ENCODE measurements around the gene HGS.

The HGS gene

GRCh38 chr17:81706757-81707624 is 23.2 kb downstream of the HGS start:
- TF ChIP-seq, protein P1, sequence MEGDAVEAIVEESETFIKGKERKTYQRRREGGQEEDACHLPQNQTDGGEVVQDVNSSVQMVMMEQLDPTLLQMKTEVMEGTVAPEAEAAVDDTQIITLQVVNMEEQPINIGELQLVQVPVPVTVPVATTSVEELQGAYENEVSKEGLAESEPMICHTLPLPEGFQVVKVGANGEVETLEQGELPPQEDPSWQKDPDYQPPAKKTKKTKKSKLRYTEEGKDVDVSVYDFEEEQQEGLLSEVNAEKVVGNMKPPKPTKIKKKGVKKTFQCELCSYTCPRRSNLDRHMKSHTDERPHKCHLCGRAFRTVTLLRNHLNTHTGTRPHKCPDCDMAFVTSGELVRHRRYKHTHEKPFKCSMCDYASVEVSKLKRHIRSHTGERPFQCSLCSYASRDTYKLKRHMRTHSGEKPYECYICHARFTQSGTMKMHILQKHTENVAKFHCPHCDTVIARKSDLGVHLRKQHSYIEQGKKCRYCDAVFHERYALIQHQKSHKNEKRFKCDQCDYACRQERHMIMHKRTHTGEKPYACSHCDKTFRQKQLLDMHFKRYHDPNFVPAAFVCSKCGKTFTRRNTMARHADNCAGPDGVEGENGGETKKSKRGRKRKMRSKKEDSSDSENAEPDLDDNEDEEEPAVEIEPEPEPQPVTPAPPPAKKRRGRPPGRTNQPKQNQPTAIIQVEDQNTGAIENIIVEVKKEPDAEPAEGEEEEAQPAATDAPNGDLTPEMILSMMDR (IDR thresholded peaks at IDR 0.05; ENCODE audit: control insufficient read depth, insufficient read depth, low read depth, low read length, missing control alignments), result no peak
- H3K4me3 ChIP-seq (ENCODE audit: control insufficient read depth, low read depth, low read length), result no peak overlapping the region
- DNase-seq (ENCODE audit: low read depth), result no peak

DNA sequence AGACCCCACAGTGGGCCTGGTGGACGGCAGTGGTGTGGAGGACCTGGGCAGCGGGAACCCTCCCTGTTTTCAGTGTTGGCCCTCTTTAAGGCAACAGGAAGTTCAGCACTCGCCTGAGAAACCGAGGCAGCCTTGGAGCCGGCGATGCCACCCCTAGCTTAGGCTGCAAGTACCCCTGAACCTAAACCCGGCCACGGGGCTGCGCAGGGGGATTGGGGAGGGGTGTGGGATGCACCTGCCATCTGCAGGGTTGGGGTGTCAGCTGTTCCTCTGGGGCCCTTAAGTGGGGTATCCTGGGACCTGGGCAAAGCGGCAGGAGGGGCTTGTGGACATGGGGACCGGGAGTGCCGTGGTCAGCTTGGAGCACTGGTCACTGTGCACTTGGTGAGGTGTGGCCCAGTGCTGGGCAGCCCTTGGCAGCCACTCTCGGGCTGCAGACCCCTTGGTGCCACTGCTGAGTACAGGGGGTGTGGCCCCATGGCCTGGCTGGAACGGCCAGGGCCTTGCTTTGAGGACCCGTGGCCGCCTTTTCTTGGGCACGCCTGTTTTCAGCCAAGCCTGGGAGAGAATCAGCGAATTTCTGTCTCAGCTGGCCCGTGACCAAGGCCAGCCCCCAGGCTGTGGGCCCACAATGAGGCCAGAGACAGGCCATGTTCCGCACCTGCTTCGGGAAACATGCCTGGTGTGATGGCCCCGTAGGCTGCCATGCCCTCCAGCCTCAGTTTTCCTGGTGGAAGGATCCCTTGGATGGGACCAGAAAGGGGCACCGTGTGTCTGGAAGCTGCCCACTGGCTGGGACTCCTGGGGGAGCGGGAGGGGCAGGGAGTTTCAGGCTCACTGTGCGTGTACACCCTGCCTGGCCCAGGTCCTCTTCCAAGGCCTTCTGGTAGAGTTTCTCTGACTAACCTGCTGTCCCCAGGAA is 24.2 kb downstream of the HGS start:
- H3K4me3 ChIP-seq (ENCODE audit: control insufficient read depth, low read depth, low read length), result no peak overlapping the region
- DNase-seq (ENCODE audit: low read depth), result no peak
- TF ChIP-seq, protein P1 (IDR thresholded peaks at IDR 0.05; ENCODE audit: control insufficient read depth, insufficient read depth, low read depth, low read length, missing control alignments), result no peak

DNA sequence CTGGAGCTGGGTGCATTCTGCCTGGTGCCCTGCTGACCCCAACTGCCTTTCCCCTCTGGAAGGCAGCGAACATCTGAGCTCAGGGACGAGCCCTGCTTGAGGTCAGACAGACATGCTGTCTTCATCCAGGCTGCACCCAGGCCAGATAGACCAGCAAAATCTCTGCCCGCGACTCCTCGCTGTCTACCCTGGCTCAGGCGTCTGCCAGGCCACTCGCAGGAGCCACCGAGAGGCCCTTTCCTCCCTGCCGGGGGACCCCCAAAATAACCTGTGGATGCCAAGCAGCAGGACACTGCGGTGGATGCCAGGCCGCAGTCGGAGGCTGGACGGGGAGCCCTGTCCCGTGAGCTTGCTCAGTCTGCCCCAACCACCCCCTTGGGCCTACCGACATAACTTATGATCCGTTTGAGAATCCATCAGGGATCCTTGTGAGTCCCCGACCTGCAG is 25.0 kb downstream of the HGS start:
- no peak for DNase-seq (ENCODE audit: low read depth)
- no peak overlapping the region for H3K4me3 ChIP-seq (ENCODE audit: control insufficient read depth, low read depth, low read length)
- TF ChIP-seq, protein P1 (IDR thresholded peaks at IDR 0.05; ENCODE audit: control insufficient read depth, insufficient read depth, low read depth, low read length, missing control alignments), result no peak

DNA sequence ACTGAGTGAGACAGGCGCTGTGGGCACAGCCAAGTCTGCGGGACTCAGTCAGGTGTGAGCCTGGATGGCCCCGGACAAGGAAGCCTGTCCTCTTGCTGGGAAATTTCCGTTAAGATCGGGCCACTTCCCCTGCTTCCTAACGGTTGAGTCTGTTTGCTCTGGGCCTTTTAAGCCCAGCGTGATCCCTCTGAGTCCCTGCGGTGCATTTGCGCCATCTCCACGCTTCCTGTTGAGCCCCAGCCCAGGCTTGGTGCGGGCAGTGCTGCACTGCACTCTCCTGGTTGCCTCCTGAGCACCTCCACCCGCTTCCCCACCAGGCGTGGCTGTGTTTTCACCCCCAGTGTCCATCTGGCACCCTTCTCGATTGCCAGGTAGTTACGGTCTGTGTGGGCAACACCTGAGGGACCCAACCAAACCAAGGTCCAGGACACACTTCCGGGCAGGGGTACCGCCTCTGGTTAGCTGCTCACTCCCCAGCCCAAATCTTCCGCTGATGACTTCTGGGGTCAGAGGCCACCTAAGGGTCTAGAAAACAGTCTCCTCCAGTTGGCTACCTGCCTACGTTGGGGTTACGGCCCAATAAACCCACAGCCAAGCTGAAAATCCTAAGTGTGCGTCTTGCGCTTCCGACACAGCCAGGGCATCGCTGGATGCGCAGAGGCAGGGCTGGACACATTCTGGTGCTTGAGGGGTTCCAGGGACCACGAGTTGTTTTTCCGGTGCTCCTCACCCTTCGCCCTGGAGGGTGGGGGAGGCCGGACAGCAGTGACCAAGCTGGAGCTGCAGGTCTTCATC is 26.9 kb downstream of the HGS start:
- no peak overlapping the region; the same call in 1 of the 2 replicates for H3K4me3 ChIP-seq (ENCODE audit: control insufficient read depth, low read depth, low read length)
- TF ChIP-seq, protein P1 (IDR thresholded peaks at IDR 0.05; ENCODE audit: control insufficient read depth, insufficient read depth, low read depth, low read length, missing control alignments), result no peak
- DNase-seq (ENCODE audit: low read depth), result no peak

DNA sequence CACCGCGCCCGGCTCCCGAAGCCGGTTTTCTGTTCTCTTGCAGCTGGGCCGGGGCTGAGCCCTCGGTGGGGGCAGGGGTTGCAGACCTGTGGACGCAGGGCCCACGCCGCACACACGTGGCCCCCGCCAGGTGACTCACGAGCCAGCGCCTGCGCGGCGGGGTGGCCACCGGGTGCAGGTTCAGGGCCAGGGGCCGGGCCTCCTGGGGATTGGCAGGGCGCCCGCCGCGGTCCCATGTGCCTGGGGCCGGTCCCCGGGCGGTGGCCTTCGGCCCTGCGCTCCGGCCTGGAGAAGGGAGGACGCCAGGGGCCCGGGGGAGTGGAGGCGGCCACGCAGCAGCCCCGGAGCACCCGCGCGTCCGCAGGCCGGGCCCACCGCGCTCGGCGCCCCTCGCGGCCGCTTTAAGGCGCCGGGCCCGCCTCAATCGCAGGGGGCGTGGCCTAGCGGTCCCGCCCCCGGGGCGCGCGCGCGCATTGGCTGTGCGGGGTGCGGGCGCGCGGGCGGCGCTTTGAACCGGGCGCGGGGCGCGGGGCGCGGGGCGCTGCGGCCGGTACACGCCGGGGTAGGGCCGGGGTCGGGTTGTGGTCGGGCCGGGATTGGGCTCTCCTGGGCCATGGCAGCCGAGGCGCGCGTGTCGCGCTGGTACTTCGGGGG is 28.1 kb downstream of the HGS start, which contains the start of gene SLC25A10:
SLC25A10 (plus strand) TSS at position 471 of the 654 bp plus-strand sequence; CDS start at position 614, 143 bp downstream.
- no peak for DNase-seq (ENCODE audit: low read depth)
- TF ChIP-seq, protein P1 (IDR thresholded peaks at IDR 0.05; ENCODE audit: control insufficient read depth, insufficient read depth, low read depth, low read length, missing control alignments), result no peak
- H3K4me3 ChIP-seq (ENCODE audit: control insufficient read depth, low read depth, low read length), result peak within 1 kb of the TSS; percentile 53
